GM23248 (cell line): ENCODE data around the gene SECISBP2L. TPM values are rescaled to one million over a fixed set of nuclear protein-coding genes. Genes with fewer than 3 reads are reported as not detected.

ENCODE experiments used
- DNase-seq: peaks from one replicate; pipeline ENCODE4 v3.0.0-alpha.2; 2015
- H2AFZ ChIP-seq: fragments of 200-600 bp; sonication (generic); 2 replicates; pipeline ENCODE4 v1.6.1; 2016; ENCODE audit warnings: antibody characterized with exemption
- H3F3A ChIP-seq: fragments of 200-600 bp; sonication (generic); 2 replicates; pipeline ENCODE4 v1.6.1; 2016; ENCODE audit warnings: mild to moderate bottlenecking, antibody characterized with exemption, mixed run types; ENCODE audit not compliant: insufficient read depth
- H3K27ac ChIP-seq: fragments of 200-600 bp; sonication (generic); 2 replicates; pipeline ENCODE4 v1.5.1; 2016; ENCODE audit warnings: mild to moderate bottlenecking
- H3K27me3 ChIP-seq: fragments of 200-600 bp; sonication (generic); replicated peaks from 2 replicates; pipeline ENCODE4 v1.6.1; 2016; ENCODE audit warnings: mild to moderate bottlenecking; ENCODE audit not compliant: insufficient read depth
- H3K36me3 ChIP-seq: fragments of 200-600 bp; sonication (generic); 2 replicates; pipeline ENCODE4 v1.6.1; 2016; ENCODE audit warnings: low read depth, mild to moderate bottlenecking
- H3K4me1 ChIP-seq: fragments of 200-600 bp; sonication (generic); 2 replicates; pipeline ENCODE4 v1.6.1; 2016; ENCODE audit warnings: mild to moderate bottlenecking; ENCODE audit not compliant: insufficient read depth
- H3K4me2 ChIP-seq: fragments of 200-600 bp; sonication (generic); one replicate; pipeline ENCODE4 v1.6.1; 2016; ENCODE audit warnings: mild to moderate bottlenecking; ENCODE audit not compliant: unreplicated experiment
- H3K4me3 ChIP-seq: fragments of 200-600 bp; sonication (generic); 2 replicates; pipeline ENCODE4 v1.5.1; 2016; ENCODE audit warnings: mild to moderate bottlenecking
- H3K79me2 ChIP-seq: fragments of 200-600 bp; sonication (generic); 2 replicates; pipeline ENCODE4 v1.6.1; 2016; ENCODE audit warnings: mild to moderate bottlenecking; ENCODE audit not compliant: insufficient read depth
- H3K9ac ChIP-seq: fragments of 200-600 bp; sonication (generic); 2 replicates; pipeline ENCODE4 v1.6.1; 2016; ENCODE audit warnings: mild to moderate bottlenecking
- H3K9me2 ChIP-seq: fragments of 200-600 bp; sonication (generic); 2 replicates; pipeline ENCODE4 v1.6.1; 2016; ENCODE audit warnings: mixed run types, mild to moderate bottlenecking, moderate library complexity; ENCODE audit not compliant: insufficient read depth
- H3K9me3 ChIP-seq: fragments of 200-600 bp; sonication (generic); one replicate; pipeline ENCODE4 v1.6.1; 2017; ENCODE audit warnings: low read depth
- H4K20me1 ChIP-seq: fragments of 200-600 bp; sonication (generic); 2 replicates; pipeline ENCODE4 v1.6.0; 2016; ENCODE audit not compliant: insufficient read depth
- EZH2 ChIP-seq: fragments of 200-600 bp; sonication (generic); IDR thresholded peaks from 2 replicates; pipeline ENCODE4 v1.6.1; 2018; ENCODE audit warnings: antibody characterized with exemption, mild to moderate bottlenecking; ENCODE audit not compliant: insufficient read depth, poor library complexity, severe bottlenecking
- EZH2phosphoT487 ChIP-seq: fragments of 200-600 bp; sonication (generic); IDR thresholded peaks from 2 replicates; pipeline ENCODE4 v1.6.1; 2018; ENCODE audit warnings: antibody characterized with exemption, moderate library complexity, mild to moderate bottlenecking, low read depth; ENCODE audit not compliant: insufficient read depth
- WGBS, 2 experiments: methylation state at CpG; one replicate each; pipeline ENCODE4 v1.1.6; 2015 to 2017; ENCODE audit warnings: low lambda C conversion rate in 2 of 2, low coverage in 1 of 2; ENCODE audit errors: missing lambda C conversion rate in 2 of 2; 5-methylcytosine and 5-hydroxymethylcytosine counted together
- in situ Hi-C: fragments of 300-500 bp; cut with MboI; formaldehyde crosslinking; loops from 2 replicates; pipeline ENCODE4 v1.15.0; 2020
- polyA plus RNA-seq: library from polyadenylated mRNA; unstranded; fragments of >200 nt; fragmentation: Nextera tagmentation; extraction: Ambion mirVana; gene quantifications from 2 replicates; pipeline ENCODE4 v1.2.1, GENCODE V29; 2016
- total RNA-seq: library from RNA; depleted of rRNA; stranded (reverse); fragments of >200 nt; shearing (Covaris generic); gene quantifications from 2 replicates; pipeline ENCODE4 v1.2.3, GENCODE V29; 2014; rRNA removed

The SECISBP2L gene, protein sequence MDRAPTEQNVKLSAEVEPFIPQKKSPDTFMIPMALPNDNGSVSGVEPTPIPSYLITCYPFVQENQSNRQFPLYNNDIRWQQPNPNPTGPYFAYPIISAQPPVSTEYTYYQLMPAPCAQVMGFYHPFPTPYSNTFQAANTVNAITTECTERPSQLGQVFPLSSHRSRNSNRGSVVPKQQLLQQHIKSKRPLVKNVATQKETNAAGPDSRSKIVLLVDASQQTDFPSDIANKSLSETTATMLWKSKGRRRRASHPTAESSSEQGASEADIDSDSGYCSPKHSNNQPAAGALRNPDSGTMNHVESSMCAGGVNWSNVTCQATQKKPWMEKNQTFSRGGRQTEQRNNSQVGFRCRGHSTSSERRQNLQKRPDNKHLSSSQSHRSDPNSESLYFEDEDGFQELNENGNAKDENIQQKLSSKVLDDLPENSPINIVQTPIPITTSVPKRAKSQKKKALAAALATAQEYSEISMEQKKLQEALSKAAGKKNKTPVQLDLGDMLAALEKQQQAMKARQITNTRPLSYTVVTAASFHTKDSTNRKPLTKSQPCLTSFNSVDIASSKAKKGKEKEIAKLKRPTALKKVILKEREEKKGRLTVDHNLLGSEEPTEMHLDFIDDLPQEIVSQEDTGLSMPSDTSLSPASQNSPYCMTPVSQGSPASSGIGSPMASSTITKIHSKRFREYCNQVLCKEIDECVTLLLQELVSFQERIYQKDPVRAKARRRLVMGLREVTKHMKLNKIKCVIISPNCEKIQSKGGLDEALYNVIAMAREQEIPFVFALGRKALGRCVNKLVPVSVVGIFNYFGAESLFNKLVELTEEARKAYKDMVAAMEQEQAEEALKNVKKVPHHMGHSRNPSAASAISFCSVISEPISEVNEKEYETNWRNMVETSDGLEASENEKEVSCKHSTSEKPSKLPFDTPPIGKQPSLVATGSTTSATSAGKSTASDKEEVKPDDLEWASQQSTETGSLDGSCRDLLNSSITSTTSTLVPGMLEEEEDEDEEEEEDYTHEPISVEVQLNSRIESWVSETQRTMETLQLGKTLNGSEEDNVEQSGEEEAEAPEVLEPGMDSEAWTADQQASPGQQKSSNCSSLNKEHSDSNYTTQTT
- total RNA-seq (26.8 and 26.9 TPM in 2 replicates), polyA plus RNA-seq (28.4 and 29.8 TPM in 2 replicates)

DNA sequence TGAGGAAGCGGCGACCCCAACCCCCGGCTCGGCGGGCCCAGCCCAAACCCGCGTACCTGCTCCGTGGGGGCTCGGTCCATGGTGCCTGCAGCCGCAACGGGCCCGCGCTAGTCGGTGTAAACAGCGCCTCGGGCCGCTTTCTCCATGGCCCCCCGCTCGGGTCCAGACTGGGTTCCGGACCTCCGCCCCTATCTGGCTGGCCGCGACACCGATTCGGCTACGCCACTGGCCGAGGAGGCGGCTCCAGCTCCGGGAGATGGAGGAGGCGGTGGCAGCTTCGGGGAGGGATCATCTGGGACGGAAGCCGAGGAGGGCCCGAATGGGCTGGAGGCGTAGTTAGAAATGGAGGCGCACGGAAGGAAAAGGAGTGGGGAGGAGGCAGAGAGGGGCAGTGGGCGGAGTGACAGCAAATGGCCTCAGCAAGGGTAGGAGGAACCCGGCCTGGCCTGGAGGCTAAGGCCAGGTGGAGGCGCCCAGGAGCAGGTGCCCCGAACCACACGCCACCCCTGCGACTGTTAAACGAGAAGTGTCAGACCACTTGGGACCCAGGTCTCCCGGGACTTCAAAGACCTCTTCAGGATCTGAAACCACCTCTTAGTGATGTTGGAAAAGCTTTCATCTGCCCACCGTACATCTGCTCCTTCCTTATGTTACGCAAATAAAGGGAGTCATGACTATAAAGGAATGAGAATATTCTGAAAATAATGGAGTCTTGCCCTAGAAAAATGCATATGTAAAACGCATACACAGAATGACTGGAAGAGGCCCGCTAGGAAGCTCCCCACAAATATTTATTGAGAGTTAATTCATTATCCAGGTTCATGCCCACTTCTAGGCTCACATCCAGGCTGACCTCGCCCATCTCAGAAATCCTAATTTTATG lies at the start of gene SECISBP2L:
TSS of gene SECISBP2L (minus strand) at position 227 of the 883 bp plus-strand sequence. CDS start at position 80, 147 bp downstream.
- in situ Hi-C loops = no loop called here

DNA sequence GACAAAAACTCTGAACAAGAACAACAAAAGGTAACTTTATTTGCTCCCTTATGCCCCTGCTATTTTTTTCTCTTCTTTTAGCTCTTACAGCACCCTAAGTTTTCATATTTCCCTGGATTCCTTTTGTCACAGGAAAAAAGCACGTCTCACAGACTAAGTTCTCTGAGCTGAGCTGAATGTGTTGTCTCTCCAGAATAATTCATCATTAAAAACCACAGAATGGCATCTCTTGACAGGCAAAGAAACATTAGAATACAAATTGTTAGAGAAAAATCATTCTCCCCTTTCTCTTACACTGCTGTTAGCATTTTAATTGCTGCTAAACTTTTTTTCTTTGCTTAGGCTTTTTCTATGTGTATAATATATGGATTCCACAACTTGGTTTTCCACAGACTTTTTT lies 48.7 kb upstream of the SECISBP2L start:
- Histone ChIP-seq H3K27me3 (no peaks in the 10 kb centered on the region), H3K27ac (no peak overlapping the region), H3K9me2 (no peaks in the 10 kb centered on the region), H3F3A (0 out of 2 replicates have a peak, but pooled peaks cover 3% of the 10 kb centered on the region), H3K4me1 (no peaks in the 10 kb centered on the region), H4K20me1 (no peaks in the 10 kb centered on the region), H3K4me2 (no peak overlapping the region), H3K36me3 (peaks cover 2% of the 10 kb centered on the region; the same call in 1 of the 2 replicates), H2AFZ (no peak overlapping the region), H3K79me2 (no peaks in the 10 kb centered on the region), H3K9me3 (no peaks in the 10 kb centered on the region), H3K9ac (no peak overlapping the region), H3K4me3 (no peak overlapping the region)
- no peak for DNase-seq
- TF ChIP-seq EZH2 = no peak
- no peak for TF ChIP-seq EZH2phosphoT487
- 71 to 86% methylated on average over 1 of the region's 1 CpG for WGBS, 2 experiments
- in situ Hi-C loops = no loop called here

More for the DNA sequence above, at the start of gene SECISBP2L:
- Histone ChIP-seq H3K4me3 (peak within 1 kb of the TSS; percentile 100), H3K4me1 (peaks cover 22% of the 10 kb centered on the region), H4K20me1 (no peaks in the 10 kb centered on the region), H3K9me3 (no peaks in the 10 kb centered on the region), H3K79me2 (peaks cover 49% of the 10 kb centered on the region), H3K27ac (peak within 1 kb of the TSS; percentile 58), H3F3A (peaks cover 8% of the 10 kb centered on the region), H3K36me3 (no peaks in the 10 kb centered on the region), H3K9ac (peak within 1 kb of the TSS; percentile 88), H2AFZ (peak within 1 kb of the TSS; percentile 100), H3K4me2 (peak within 1 kb of the TSS; percentile 98), H3K9me2 (no peaks in the 10 kb centered on the region), H3K27me3 (no peaks in the 10 kb centered on the region)
- WGBS, 2 experiments = 6% methylated on average over 43 to 44 of the region's 50 CpGs
- DNase-seq = peak; percentile 97
- TF ChIP-seq EZH2 (no peak), EZH2phosphoT487 (no peak)

DNA sequence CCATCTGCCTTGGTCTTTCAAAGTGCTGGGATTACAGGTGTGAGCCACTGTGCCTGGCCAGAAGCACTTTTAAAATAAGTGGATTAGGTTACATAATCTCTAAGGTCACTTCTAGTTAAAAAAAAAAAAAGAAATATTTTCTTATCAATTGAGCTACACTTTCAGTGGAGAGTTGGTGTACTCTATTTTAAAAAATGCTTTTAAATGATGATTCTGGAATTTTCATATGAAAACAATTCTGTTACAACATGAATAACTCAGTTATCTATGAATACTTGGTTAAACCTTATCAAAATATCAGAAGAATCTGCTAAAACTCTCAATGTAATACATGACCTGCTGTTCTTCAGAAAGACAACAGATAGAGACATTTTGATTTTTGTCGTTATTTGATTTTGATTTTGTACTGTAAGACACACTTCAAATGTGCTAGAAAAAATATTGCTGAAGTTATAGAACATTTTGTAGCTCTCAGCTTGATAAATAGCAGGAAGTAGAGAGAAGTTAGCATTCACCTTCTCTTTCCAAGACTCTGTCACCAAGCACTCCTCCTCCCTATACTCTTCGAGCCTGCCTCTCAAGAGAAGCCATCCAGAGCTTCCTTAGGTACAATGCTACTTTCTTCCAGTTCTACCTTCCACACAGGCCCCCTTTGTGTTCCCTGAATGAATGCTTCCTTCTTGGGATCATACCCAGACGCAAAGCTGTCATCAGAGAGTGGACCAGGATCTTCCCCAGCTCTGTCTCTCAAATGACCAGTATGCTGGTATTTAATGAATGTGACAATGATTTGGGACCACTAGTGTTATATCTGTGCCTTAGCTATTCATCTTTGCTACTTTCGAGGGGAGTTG lies 47.2 kb upstream of the SECISBP2L start:
- Histone ChIP-seq H3K9ac (no peak overlapping the region), H3K27ac (no peak overlapping the region), H3K9me3 (no peaks in the 10 kb centered on the region), H3K9me2 (no peaks in the 10 kb centered on the region), H3K27me3 (no peaks in the 10 kb centered on the region), H3K4me1 (no peaks in the 10 kb centered on the region), H3K36me3 (no peaks in the 10 kb centered on the region), H2AFZ (no peak overlapping the region), H3K4me3 (no peak overlapping the region), H3F3A (0 out of 2 replicates have a peak, but pooled peaks cover 3% of the 10 kb centered on the region), H3K79me2 (no peaks in the 10 kb centered on the region), H3K4me2 (no peak overlapping the region), H4K20me1 (no peaks in the 10 kb centered on the region)
- TF ChIP-seq EZH2 = no peak
- in situ Hi-C loops = no loop called here
- DNase-seq = no peak
- WGBS, 2 experiments = 85 to 88% methylated on average over 4 of the region's 4 CpGs
